Measurements from ENCODE around the gene NPEPL1. TPM values are rescaled to one million over a fixed set of nuclear protein-coding genes. Genes with fewer than 3 reads are reported as not detected.

Gene NPEPL1
- total and polyA plus RNA-seq, 2 of the 8 experiments (the other 6 are each of a cell fraction or from before 2014, with no cell fraction given), result 12.4 to 26.8 TPM

- TF ChIP-seq CTCF (IDR thresholded peaks at IDR 0.05; ENCODE audit: control extremely low read depth in 1 of 3, insufficient read depth in 1 of 3, low read depth in 1 of 3, low read length in 3 of 3), result no peak
- no peak for TF ChIP-seq RFX5 (IDR thresholded peaks at IDR 0.05; ENCODE audit: borderline replicate concordance, low read depth, low read length)
Observed at GRCh38 chr20:58697201-58697866, 4.7 kb downstream of the NPEPL1 start (continued).

All from H1 (cell line).